HL-60 (cell line): ENCODE results near the gene MYO1E.

Experiments used
- DNase-seq, 2 experiments: peaks; one replicate each; pipeline ENCODE4 v3.0.0-alpha.2; 2010 to 2020; ENCODE audit warnings: low read depth in 1 of 2, low spot score in 1 of 2
- H3K27ac ChIP-seq: fragments of 250-450 bp; sonication (Bioruptor Pico); replicated peaks from 2 replicates; pipeline ENCODE4 v1.5.1; 2020; ENCODE audit warnings: mild to moderate bottlenecking, moderate library complexity
- H3K27me3 ChIP-seq: fragments of 250-450 bp; sonication (Bioruptor Pico); 2 replicates; pipeline ENCODE4 v1.5.1; 2021; ENCODE audit warnings: mild to moderate bottlenecking, moderate library complexity; ENCODE audit not compliant: insufficient read depth, poor library complexity, severe bottlenecking
- H3K4me3 ChIP-seq: replicated peaks from 2 replicates; pipeline ENCODE4 v1.5.1; 2011; ENCODE audit warnings: mild to moderate bottlenecking, control low read depth, low read length; ENCODE audit not compliant: insufficient read depth
- GABPA ChIP-seq: IDR thresholded peaks from 2 replicates; pipeline ENCODE4 v1.6.1; 2012; ENCODE audit warnings: low read depth
- POLR2AphosphoS5 ChIP-seq: IDR thresholded peaks from 2 replicates; pipeline ENCODE4 v1.6.1; 2012; ENCODE audit warnings: low read depth
- SPI1 ChIP-seq: IDR thresholded peaks from 2 replicates; pipeline ENCODE4 v1.6.1; 2012; ENCODE audit warnings: low read depth, mild to moderate bottlenecking, borderline replicate concordance
- TF ChIP-seq, protein P1 (sequence below): IDR thresholded peaks from 2 replicates; pipeline ENCODE4 v1.6.1; 2012; ENCODE audit warnings: low read depth; ENCODE audit not compliant: insufficient replicate concordance
- TF ChIP-seq, protein P2 (sequence below): IDR thresholded peaks from one replicate; pipeline ENCODE4 v1.5.1; 2011; ENCODE audit warnings: low read length, control low read depth, inconsistent platforms; ENCODE audit not compliant: insufficient read depth

The MYO1E gene

DNA sequence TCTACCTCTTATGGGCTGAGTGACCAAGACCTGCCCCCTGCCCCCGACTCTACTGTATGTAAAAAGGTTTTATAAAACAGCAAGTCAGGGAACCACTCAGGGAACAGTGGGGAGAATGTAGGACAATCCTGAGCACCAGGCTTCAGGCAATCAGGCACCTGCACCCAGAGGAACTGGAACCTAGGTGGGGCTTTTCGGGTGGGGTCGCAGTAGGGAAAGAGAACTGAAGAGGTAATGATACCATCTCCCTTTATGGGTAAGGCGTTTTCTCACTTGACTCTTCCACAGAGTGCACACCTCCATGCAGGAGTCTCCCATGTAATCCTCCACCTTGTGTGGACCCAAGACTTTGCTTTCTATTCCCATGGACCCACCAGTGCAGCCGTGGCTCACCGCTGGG, 45.8 kb downstream of the MYO1E start:
- TF ChIP-seq POLR2AphosphoS5 = no peak
- TF ChIP-seq, protein P1, sequence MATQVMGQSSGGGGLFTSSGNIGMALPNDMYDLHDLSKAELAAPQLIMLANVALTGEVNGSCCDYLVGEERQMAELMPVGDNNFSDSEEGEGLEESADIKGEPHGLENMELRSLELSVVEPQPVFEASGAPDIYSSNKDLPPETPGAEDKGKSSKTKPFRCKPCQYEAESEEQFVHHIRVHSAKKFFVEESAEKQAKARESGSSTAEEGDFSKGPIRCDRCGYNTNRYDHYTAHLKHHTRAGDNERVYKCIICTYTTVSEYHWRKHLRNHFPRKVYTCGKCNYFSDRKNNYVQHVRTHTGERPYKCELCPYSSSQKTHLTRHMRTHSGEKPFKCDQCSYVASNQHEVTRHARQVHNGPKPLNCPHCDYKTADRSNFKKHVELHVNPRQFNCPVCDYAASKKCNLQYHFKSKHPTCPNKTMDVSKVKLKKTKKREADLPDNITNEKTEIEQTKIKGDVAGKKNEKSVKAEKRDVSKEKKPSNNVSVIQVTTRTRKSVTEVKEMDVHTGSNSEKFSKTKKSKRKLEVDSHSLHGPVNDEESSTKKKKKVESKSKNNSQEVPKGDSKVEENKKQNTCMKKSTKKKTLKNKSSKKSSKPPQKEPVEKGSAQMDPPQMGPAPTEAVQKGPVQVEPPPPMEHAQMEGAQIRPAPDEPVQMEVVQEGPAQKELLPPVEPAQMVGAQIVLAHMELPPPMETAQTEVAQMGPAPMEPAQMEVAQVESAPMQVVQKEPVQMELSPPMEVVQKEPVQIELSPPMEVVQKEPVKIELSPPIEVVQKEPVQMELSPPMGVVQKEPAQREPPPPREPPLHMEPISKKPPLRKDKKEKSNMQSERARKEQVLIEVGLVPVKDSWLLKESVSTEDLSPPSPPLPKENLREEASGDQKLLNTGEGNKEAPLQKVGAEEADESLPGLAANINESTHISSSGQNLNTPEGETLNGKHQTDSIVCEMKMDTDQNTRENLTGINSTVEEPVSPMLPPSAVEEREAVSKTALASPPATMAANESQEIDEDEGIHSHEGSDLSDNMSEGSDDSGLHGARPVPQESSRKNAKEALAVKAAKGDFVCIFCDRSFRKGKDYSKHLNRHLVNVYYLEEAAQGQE = no peak
- TF ChIP-seq SPI1 = no peak
- no peak for TF ChIP-seq GABPA
- TF ChIP-seq, protein P2, sequence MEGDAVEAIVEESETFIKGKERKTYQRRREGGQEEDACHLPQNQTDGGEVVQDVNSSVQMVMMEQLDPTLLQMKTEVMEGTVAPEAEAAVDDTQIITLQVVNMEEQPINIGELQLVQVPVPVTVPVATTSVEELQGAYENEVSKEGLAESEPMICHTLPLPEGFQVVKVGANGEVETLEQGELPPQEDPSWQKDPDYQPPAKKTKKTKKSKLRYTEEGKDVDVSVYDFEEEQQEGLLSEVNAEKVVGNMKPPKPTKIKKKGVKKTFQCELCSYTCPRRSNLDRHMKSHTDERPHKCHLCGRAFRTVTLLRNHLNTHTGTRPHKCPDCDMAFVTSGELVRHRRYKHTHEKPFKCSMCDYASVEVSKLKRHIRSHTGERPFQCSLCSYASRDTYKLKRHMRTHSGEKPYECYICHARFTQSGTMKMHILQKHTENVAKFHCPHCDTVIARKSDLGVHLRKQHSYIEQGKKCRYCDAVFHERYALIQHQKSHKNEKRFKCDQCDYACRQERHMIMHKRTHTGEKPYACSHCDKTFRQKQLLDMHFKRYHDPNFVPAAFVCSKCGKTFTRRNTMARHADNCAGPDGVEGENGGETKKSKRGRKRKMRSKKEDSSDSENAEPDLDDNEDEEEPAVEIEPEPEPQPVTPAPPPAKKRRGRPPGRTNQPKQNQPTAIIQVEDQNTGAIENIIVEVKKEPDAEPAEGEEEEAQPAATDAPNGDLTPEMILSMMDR = no peak

DNA sequence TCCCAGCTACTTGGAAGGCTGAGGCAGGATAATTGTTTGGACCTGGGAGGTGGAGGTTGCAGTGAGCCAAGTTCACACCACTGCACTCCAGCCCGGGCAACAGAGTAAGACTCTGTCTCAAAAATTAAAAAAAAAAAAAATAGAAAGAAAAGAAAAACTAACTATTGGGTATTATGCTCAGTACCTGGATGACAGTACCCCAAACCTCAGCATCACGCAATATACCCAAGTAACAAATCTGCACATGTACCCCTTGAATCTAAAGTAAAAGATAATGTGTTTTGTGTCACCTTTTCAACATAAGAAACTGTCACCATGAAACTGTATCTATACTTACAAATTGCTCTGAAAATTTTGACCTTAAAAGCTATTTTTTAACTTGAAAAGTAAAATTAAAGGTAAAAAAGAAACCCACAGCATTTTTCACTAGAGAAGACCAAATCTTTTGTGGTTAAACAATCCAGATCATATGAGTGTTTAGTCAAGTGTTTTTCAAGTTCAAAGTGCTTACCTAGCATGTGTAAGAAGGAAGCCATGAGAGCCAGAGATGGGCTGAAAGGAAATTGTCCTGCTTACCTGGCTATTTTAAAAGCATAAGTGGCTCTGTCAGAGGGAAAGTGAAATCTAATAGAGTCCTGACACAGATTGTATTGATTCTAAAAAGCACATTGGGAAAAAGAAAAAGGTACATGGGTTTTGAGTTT, 50.5 kb downstream of the MYO1E start:
- Histone ChIP-seq H3K4me3 (no peak overlapping the region), H3K27ac (no peak overlapping the region), H3K27me3 (no peaks in the 10 kb centered on the region)
- no peak for TF ChIP-seq SPI1
- no peak for TF ChIP-seq POLR2AphosphoS5
- TF ChIP-seq, protein P2 = no peak
- no peak for TF ChIP-seq GABPA
- TF ChIP-seq, protein P1 = no peak
- no peak for DNase-seq

More for the DNA sequence above, 45.8 kb downstream of the MYO1E start:
- no peak for DNase-seq
- H3K4me3 ChIP-seq = no peak overlapping the region
- no peak overlapping the region for H3K27ac ChIP-seq
- H3K27me3 ChIP-seq = no peaks in the 10 kb centered on the region

DNA sequence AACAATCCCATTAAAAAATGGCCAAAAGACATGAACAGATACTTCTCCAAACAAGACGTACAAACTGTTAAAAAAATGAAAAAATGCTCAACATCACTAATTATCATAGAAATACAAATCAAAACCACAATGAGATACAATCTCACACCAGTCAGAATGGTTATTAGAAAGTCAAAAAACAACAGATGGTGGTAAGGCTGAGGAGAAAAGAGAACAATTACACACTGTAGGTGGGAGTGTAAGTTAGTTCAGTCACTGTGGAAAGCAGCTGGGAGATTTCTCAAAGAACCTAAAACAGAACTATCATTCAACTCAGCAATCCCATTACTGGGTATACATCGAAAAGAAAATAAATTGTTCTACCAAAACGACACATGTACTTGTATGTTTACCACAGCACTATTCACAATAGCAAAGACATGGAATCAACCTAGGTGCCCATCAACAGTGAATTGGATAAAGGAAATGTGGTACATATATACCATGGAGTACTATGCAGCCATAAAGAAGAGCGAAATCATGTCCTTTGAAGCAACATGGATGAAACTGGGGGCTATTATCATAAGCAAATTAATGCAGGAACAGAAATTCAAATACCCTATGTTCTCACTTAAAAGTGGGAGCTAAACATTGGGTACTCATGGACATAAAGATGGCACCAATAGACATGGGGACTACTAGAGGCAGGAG, 51.5 kb downstream of the MYO1E start:
- Histone ChIP-seq H3K4me3 (no peak overlapping the region), H3K27ac (no peak overlapping the region), H3K27me3 (no peaks in the 10 kb centered on the region)
- DNase-seq = no peak
- TF ChIP-seq, protein P1 = no peak
- TF ChIP-seq GABPA (no peak), POLR2AphosphoS5 (no peak), SPI1 (no peak)
- TF ChIP-seq, protein P2 = no peak
